T-helper 1 cell treated with Interleukin-12 subunit alpha and Interleukin-12 subunit beta and Interleukin-4 antibody, amounts not matched to agents 30 ng/mL and 1 ng/mL, for 36 hours (primary cell): ENCODE results near the gene H2BK1. TPM values are rescaled to one million over a fixed set of nuclear protein-coding genes. Genes with fewer than 3 reads are reported as not detected.

Experiments
- intact Hi-C: fragments of 100-400 bp; cut with micrococcal nuclease; formaldehyde crosslinking; loops from one replicate; pipeline ENCODE4 v1.15.1; 2024
- total RNA-seq: library from RNA; stranded (reverse); gene quantifications from 2 replicates; pipeline ENCODE4 v1.2.3, GENCODE V29; 2022

Gene H2BK1
- total RNA-seq, 1 donor from 2014 or later: 0.66 TPM

GRCh38 chr7:151206914-151207313 lies 3.4 kb downstream of the H2BK1 start:
- intact Hi-C loops: no loop called here

GRCh38 chr7:151205730-151206129 lies 4.6 kb downstream of the H2BK1 start:
- intact Hi-C loops: no loop called here

DNA sequence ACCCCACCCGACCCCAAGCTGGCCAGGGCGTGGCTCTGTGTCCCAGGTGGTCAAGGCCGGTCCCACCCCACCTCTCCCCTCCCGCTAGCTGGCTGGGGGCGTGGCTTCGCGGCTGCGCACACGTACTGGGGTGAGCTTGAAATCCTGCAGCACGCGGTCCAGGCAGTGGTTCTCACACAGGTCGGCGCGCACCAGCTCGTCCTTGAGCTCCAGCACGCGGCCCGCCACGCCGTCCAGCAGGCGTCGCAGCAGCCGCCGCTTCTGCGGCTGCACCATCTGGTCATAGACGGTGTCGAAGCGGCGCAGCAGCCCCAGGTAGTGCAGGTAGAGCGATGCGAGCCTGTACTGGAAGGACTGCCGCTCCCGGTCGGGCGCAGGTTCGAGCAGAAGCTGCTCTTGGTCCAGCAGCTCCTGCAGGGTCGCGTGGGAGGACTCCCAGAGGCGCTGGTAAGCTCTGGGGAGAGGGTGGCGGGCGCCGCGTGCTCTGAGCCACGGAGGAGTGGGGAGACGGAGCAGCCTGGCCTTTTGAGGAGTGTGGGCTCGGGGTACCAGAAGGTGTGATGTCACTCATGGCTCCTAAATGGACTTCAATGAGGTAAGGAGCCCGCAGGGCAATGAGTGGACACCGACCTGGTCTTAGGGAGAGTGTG lies 5.8 kb downstream of the H2BK1 start:
- intact Hi-C loops: no loop called here

DNA sequence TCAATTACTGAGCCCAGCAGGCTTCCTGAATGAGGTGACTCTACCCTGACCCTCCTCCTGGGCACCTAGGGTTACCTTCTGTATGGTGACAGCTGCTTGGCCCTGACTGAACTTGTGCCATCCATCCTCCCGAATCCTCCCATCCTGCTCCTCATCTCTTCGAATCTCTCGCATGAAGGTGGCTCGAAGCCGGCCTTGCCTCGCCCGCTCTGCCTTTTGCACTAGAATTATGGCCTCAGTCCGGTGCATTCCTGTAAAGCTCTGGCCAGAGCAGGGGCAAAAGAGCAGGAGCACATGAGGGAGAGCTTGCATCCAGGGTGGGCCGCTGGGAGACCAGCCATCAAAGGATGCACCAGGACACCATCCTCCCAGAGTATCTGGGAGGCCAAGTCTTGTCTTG lies 7.5 kb downstream of the H2BK1 start:
- intact Hi-C loops: no loop called here

DNA sequence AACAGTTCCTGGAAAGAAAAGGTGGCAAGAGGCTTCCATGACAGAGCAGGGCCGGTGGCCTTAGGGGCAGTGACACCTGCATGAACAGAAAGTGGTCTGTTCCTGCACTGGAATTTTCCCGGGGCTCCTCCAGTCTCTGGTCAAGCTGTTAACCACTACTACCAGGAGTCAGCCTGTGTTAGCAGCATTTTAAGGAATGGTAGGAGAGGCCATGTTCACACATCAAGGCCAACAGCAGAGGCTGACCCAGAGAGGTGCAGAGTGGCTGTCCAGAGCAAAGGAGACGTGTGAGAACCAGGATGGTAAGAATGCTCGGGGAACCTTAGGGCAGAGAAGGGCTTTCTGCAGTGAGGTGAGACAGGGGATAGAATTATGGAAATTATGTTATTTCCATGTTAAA lies 8.5 kb downstream of the H2BK1 start:
- intact Hi-C loops: no loop called here

DNA sequence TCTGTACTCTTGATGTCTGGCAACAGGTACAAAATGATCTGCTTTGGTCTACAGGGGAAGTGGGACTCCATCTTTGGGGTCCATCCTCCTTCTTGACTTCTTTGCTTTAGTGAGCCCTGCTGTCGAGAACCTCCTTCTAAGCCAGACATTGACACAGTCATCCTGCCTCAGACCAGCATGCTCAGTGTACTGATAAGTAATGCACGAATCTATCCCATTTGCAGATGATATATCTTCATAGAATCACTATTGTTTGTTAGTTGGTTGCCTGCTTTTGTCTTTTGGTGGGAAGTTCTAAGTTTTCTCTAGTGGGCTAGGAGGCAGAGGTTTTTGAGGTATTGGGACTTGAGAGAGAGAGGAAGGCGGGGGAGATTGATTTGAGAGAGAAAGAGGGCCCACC lies 8.9 kb downstream of the H2BK1 start:
- intact Hi-C loops: no loop called here

GRCh38 chr7:151198945-151199848 lies 11.1 kb downstream of the H2BK1 start:
- intact Hi-C loops: no loop called here

DNA sequence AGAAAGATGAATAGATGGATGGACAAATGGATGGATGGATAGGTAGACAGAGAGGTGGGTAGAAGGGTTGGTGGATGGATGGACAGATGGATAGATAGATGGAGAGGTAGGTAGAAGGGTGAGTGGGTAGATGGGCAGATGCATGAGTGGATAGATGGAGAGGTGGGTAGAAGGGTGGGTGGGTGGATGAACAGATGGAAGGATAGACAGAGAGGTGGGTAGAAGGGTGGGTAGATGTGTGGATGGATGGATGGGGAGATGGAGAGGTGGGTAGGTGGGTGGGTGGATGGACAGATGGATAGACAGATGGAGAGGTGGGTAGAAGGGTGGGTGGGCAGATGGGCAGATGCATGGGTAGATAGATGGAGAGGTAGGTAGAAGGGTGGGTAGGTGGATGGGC lies 12.4 kb downstream of the H2BK1 start:
- intact Hi-C loops: no loop called here

- intact Hi-C loops: no loop called here
Measured at GRCh38 chr7:151195616-151196450, 14.5 kb downstream of the H2BK1 start.

DNA sequence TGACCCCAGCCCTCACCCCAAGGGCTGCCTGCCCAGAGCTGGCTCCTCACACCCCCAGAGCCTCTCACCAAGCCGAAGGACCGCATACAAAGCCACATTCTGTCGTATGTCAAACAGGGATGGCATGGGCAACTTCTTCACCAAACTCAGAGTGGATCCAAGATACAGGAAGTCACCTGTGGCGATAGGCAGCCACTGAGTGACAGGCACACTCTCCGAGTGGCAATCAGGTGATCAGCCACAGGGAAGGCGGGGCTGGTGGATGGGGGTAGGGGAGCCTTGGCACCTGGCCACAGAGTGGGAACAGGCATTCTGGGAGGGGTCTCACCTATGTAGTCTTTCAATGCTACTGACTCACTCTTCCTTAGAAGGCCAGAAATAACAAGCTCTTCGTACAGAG lies 16.1 kb downstream of the H2BK1 start:
- intact Hi-C loops: no loop called here

- intact Hi-C loops: no loop called here
Measured at GRCh38 chr7:151193203-151193978, 16.9 kb downstream of the H2BK1 start.

- intact Hi-C loops: no loop called here
Measured at GRCh38 chr7:151192002-151192539, 18.2 kb downstream of the H2BK1 start.

GRCh38 chr7:151191544-151191943 lies 18.7 kb downstream of the H2BK1 start:
- intact Hi-C loops: no loop called here

- intact Hi-C loops: no loop called here
Measured at GRCh38 chr7:151189038-151189437, 21.2 kb downstream of the H2BK1 start.

GRCh38 chr7:151188252-151188542 lies 22.1 kb downstream of the H2BK1 start:
- intact Hi-C loops: no loop called here

GRCh38 chr7:151187409-151188251 lies 22.7 kb downstream of the H2BK1 start:
- intact Hi-C loops: no loop called here

DNA sequence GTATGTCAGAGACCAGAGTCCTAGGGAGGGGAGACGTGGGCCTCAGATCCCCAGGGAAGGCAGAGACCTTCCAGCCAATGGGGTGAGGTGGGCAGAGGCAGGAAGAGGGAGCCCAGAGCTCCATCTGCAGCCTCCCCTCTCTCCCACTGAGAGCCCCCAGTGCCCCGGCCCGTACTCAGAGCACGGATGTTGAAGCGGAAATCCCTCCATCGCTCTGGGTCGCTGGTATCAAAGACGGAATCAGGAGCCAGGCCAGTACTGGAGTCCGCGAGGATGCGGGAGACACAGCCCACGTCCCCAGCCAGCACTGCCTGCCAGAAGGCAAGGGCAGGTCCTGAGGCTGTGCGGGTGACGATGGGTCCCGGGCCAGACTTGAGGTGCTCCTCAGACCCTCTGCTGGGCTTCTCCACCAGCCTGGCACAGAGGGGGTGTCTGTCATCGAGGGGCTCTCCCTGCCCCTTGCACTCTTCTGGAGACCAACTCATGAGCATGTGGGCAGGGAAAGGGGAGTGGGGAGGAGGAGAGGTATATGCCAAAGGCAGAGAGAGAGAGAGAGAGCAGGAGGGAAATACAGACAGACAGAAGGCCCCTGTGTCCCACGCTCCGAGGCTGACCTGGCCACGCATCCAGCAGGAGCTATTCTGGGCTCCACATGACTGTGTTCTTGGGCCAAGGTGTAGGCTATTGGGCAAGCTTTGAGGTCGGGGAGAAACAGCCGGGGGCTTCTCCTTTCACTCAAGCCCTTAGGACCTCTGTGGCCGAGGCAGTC lies 23.5 kb downstream of the H2BK1 start, which contains the start of gene ASB10:
TSS of gene ASB10 (minus strand) at position 611 of the 769 bp plus-strand sequence. CDS start at position 491, 120 bp downstream.
- intact Hi-C loops: no loop called here

DNA sequence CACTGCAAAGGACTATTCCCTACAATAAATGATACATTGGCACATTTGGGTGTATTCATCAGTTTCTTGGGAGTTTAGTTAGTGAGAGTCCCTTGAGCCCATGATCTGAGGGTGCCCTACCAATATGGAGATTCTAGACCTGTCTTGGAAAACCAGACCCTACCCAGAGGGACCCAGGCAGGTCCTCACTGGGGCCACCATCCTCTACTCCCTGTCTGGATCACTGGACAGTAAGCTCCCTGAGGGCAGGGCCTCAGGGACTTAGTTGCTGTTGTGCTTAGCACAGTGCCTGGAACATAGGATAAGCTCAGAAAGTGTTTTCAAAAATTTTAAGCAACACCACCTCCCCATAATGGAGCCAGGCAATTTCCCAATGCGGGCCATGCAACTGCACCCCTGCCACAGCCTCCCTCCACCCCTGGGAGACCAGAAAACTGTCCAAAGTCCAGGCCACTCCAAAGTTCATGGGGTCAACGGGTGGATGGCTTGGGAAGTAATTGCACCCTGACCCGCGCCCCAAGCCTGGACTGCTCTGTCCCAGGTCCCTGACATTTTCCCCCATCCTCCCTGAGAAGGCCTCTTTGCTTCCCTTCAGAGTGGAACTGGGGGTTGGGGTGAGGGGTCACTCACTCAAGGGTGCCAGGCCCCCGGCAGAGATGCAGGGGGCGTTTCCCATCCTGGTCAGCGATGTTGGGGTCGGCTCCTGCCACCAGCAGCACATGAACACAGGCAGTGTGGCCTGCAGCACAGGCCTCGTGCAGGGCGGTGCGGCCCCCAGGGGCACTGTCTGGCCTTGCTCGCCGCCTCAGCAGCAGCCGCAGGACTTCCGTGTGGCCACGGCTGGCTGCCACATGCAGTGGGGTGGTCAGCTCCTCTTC lies 24.3 kb downstream of the H2BK1 start:
- intact Hi-C loops: no loop called here
